SK-N-SH treated with all-trans-retinoic acid at 6 μM for 48 hours (cell line): ENCODE measurements around the gene TBC1D9.

ENCODE experiments used
- ARNTL ChIP-seq: fragments of 450-650 bp; formaldehyde crosslinking; IDR thresholded peaks from 2 replicates; pipeline ENCODE4 v1.5.0; 2020; ENCODE audit warnings: low read depth, mild to moderate bottlenecking, moderate library complexity, borderline replicate concordance
- CSDC2 ChIP-seq: fragments of 250-450 bp; sonication (Bioruptor Pico); IDR thresholded peaks from 2 replicates; pipeline ENCODE4 v1.5.0; 2020; ENCODE audit warnings: mild to moderate bottlenecking, moderate library complexity
- GLIS3 ChIP-seq: fragments of 250-450 bp; sonication (Bioruptor Pico); IDR thresholded peaks from 2 replicates; pipeline ENCODE4 v1.5.0; 2020; ENCODE audit warnings: mild to moderate bottlenecking, moderate library complexity
- ISL1 ChIP-seq: fragments of 250-450 bp; sonication (Bioruptor Pico); IDR thresholded peaks from 2 replicates; pipeline ENCODE4 v2.1.2; 2022; ENCODE audit warnings: mild to moderate bottlenecking, moderate library complexity
- TOX ChIP-seq: fragments of 250-450 bp; sonication (Bioruptor Pico); IDR thresholded peaks from 2 replicates; pipeline ENCODE4 v1.8.0; 2021; ENCODE audit warnings: mild to moderate bottlenecking, moderate library complexity, borderline replicate concordance
- ZC3H10 ChIP-seq: fragments of 250-450 bp; sonication (Bioruptor Pico); IDR thresholded peaks from 2 replicates; pipeline ENCODE4 v1.5.1; 2021; ENCODE audit warnings: mild to moderate bottlenecking, moderate library complexity
- ZFP3 ChIP-seq: fragments of 250-450 bp; sonication (Bioruptor Pico); IDR thresholded peaks from 2 replicates; pipeline ENCODE4 v1.5.0; 2020; ENCODE audit warnings: mild to moderate bottlenecking, moderate library complexity
- ZFP30 ChIP-seq: fragments of 450-650 bp; formaldehyde crosslinking; IDR thresholded peaks from 2 replicates; pipeline ENCODE4 v1.5.0; 2022; ENCODE audit warnings: mild to moderate bottlenecking, moderate library complexity
- ZNF565 ChIP-seq: fragments of 450-650 bp; formaldehyde crosslinking; conservative IDR thresholded peaks from 2 replicates; pipeline ENCODE4 v1.5.0; 2020; ENCODE audit warnings: low read depth, mild to moderate bottlenecking, moderate library complexity
- ZNF8 ChIP-seq: fragments of 450-650 bp; formaldehyde crosslinking; IDR thresholded peaks from 2 replicates; pipeline ENCODE4 v1.5.0; 2020; ENCODE audit warnings: mild to moderate bottlenecking, moderate library complexity
- TF ChIP-seq, protein P1 (sequence below): fragments of 250-450 bp; sonication (Bioruptor Pico); IDR thresholded peaks from 2 replicates; pipeline ENCODE4 v1.8.0; 2020; ENCODE audit warnings: mild to moderate bottlenecking, moderate library complexity, borderline replicate concordance
- TF ChIP-seq, protein P2 (sequence below): fragments of 250-450 bp; sonication (Bioruptor Pico); IDR thresholded peaks from 2 replicates; pipeline ENCODE4 v1.5.1; 2020; ENCODE audit warnings: low read depth, mild to moderate bottlenecking, moderate library complexity
- TF ChIP-seq, protein P3 (sequence below): fragments of 250-450 bp; sonication (Bioruptor Pico); IDR thresholded peaks from 2 replicates; pipeline ENCODE4 v1.8.0; 2021; ENCODE audit warnings: low read depth, mild to moderate bottlenecking, moderate library complexity, borderline replicate concordance

DNA sequence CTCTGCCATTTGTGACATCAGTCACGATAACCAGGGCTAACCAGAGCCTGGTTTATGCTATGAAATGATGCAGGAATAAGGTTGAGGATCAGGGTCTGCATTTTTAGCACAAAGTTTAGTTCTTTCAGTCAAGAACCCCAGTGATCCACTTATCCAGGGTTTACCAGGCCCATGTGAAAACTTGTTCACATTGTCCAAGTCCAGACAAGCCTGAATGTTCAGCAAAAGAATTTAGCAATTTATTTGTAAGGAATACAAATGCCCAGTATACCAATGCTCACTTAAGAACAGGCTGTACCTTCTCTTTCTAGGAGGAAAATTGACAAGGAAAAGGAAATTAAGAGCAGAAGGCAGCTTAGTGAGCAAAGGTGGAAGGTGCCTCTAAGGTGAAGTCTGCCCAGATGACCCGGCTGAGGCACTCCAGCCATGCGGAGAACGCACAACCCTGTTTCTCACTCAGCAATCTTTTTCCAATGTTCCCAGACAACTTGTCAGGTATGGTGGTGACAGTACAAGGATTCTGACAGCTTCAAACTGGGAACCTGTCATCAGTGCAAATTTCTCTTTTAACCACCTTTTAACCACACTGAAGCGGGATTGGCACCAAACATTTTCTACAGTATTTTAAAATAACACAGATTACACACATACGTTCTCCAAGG lies 54.0 kb downstream of the TBC1D9 start:
- TF ChIP-seq ZFP3 (CRISPR knock-in tag) (no peak), CSDC2 (CRISPR knock-in tag) (no peak), ZNF8 (no peak), TOX (CRISPR knock-in tag) (no peak), ISL1 (CRISPR knock-in tag) (no peak), ARNTL (CRISPR knock-in tag) (no peak), ZC3H10 (CRISPR knock-in tag) (no peak), ZNF565 (CRISPR knock-in tag) (no peak), GLIS3 (CRISPR knock-in tag) (no peak), ZFP30 (CRISPR knock-in tag) (no peak)
- TF ChIP-seq, protein P1, sequence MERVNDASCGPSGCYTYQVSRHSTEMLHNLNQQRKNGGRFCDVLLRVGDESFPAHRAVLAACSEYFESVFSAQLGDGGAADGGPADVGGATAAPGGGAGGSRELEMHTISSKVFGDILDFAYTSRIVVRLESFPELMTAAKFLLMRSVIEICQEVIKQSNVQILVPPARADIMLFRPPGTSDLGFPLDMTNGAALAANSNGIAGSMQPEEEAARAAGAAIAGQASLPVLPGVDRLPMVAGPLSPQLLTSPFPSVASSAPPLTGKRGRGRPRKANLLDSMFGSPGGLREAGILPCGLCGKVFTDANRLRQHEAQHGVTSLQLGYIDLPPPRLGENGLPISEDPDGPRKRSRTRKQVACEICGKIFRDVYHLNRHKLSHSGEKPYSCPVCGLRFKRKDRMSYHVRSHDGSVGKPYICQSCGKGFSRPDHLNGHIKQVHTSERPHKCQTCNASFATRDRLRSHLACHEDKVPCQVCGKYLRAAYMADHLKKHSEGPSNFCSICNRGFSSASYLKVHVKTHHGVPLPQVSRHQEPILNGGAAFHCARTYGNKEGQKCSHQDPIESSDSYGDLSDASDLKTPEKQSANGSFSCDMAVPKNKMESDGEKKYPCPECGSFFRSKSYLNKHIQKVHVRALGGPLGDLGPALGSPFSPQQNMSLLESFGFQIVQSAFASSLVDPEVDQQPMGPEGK (CRISPR knock-in tag), result no peak
- TF ChIP-seq, protein P2, sequence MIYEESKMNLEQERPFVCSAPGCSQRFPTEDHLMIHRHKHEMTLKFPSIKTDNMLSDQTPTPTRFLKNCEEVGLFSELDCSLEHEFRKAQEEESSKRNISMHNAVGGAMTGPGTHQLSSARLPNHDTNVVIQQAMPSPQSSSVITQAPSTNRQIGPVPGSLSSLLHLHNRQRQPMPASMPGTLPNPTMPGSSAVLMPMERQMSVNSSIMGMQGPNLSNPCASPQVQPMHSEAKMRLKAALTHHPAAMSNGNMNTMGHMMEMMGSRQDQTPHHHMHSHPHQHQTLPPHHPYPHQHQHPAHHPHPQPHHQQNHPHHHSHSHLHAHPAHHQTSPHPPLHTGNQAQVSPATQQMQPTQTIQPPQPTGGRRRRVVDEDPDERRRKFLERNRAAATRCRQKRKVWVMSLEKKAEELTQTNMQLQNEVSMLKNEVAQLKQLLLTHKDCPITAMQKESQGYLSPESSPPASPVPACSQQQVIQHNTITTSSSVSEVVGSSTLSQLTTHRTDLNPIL (CRISPR knock-in tag), result no peak
- TF ChIP-seq, protein P3, sequence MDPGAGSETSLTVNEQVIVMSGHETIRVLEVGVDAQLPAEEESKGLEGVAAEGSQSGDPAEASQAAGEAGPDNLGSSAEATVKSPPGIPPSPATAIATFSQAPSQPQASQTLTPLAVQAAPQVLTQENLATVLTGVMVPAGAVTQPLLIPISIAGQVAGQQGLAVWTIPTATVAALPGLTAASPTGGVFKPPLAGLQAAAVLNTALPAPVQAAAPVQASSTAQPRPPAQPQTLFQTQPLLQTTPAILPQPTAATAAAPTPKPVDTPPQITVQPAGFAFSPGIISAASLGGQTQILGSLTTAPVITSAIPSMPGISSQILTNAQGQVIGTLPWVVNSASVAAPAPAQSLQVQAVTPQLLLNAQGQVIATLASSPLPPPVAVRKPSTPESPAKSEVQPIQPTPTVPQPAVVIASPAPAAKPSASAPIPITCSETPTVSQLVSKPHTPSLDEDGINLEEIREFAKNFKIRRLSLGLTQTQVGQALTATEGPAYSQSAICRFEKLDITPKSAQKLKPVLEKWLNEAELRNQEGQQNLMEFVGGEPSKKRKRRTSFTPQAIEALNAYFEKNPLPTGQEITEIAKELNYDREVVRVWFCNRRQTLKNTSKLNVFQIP (CRISPR knock-in tag), result no peak
